GM12878 (cell line): ENCODE results near the gene CPNE5. TPM values are rescaled to one million over a fixed set of nuclear protein-coding genes. Genes with fewer than 3 reads are reported as not detected.

Experiments used
- ATAC-seq: fragments of 200-7000 bp; cut with Tn5 transposase; 3 replicates; pipeline ENCODE4 v1.9.1; 2020; ENCODE audit warnings: mild to moderate bottlenecking, moderate library complexity
- BruUV-seq: library from RNA; stranded (reverse); fragments of 400-500 nt; replicated peaks from 2 replicates; lab custom pipeline; 2021; lab: Mats Ljungman, UMichigan
- CTCF ChIA-PET: fragments of 300-600 bp; sonication (Branson Sonifier 250); formaldehyde crosslinking; extraction: SDS; loops from one replicate; lab custom pipeline; 2021; ENCODE audit warnings: inconsistent platforms; lab: Yijun Ruan, JAX
- POLR2A ChIA-PET: fragments of 350-600 bp; formaldehyde crosslinking; extraction: SDS; loops from one replicate; lab custom pipeline; 2021; ENCODE audit warnings: inconsistent platforms; lab: Charles Lee
- RAD21 ChIA-PET: fragments of 300-600 bp; sonication (Branson Sonifier 250); formaldehyde crosslinking; loops from one replicate; lab custom pipeline; 2023; ENCODE audit warnings: antibody characterized with exemption; ENCODE audit not compliant: unreplicated experiment; lab: Charles Lee
- SMC1A ChIA-PET: fragments of 300-600 bp; sonication (Branson Sonifier 250); formaldehyde crosslinking; loops from one replicate; lab custom pipeline; 2023; ENCODE audit not compliant: unreplicated experiment, uncharacterized antibody; lab: Charles Lee
- DNase-seq: peaks from one replicate; pipeline ENCODE4 v3.0.0-alpha.2; 2011; ENCODE audit warnings: low read depth, low spot score
- FAIRE-seq: peaks from 3 replicates; lab custom pipeline; 2011; peaks lifted over from hg19 to GRCh38; lab: Jason Lieb, UNC
- H2AFZ ChIP-seq: 2 replicates; pipeline ENCODE4 v1.6.0; 2011; ENCODE audit warnings: low read depth, low read length, control low read depth; ENCODE audit not compliant: control insufficient read depth
- H3K27ac ChIP-seq: 2 replicates; pipeline ENCODE4 v1.5.1; 2011; ENCODE audit warnings: control low read depth; ENCODE audit not compliant: control insufficient read depth, insufficient read depth
- H3K27me3 ChIP-seq, 2 experiments: replicated peaks in 1 of 2; 2 replicates each; pipeline versions ENCODE4 v1.6.0 to v1.6.1; 2011; ENCODE audit warnings: low read length in 1 of 2; ENCODE audit not compliant: control insufficient read depth in 2 of 2, insufficient read depth in 2 of 2
- H3K36me3 ChIP-seq, 2 experiments: 2 replicates each; pipeline ENCODE4 v1.5.1; 2011; ENCODE audit warnings: low read length in 1 of 2; ENCODE audit not compliant: control insufficient read depth in 2 of 2, insufficient read depth in 2 of 2
- H3K4me1 ChIP-seq: 2 replicates; pipeline ENCODE4 v1.6.1; 2011; ENCODE audit warnings: mild to moderate bottlenecking, low read length, moderate library complexity, mixed read lengths; ENCODE audit not compliant: control insufficient read depth, insufficient read depth
- H3K4me2 ChIP-seq: 2 replicates; pipeline ENCODE4 v1.6.0; 2011; ENCODE audit warnings: control low read depth; ENCODE audit not compliant: control insufficient read depth, insufficient read depth
- H3K4me3 ChIP-seq: fragments of 200-600 bp; sonication (generic); 2 replicates; pipeline ENCODE4 v1.5.1; 2016
- H3K79me2 ChIP-seq: 2 replicates; pipeline ENCODE4 v1.6.0; 2011; ENCODE audit warnings: low read length; ENCODE audit not compliant: control insufficient read depth, insufficient read depth
- H3K9ac ChIP-seq: 2 replicates; pipeline ENCODE4 v1.8.0; 2011; ENCODE audit warnings: low read length, control low read depth, mixed read lengths; ENCODE audit not compliant: control insufficient read depth, insufficient read depth
- H3K9me3 ChIP-seq: replicated peaks from 3 replicates; pipeline ENCODE4 v1.5.1; 2011; ENCODE audit warnings: mild to moderate bottlenecking, low read length; ENCODE audit not compliant: control insufficient read depth, insufficient read depth
- H4K20me1 ChIP-seq: 2 replicates; pipeline ENCODE4 v1.6.0; 2011; ENCODE audit not compliant: control insufficient read depth, insufficient read depth
- BCL11A ChIP-seq: IDR thresholded peaks from 2 replicates; pipeline ENCODE4 v1.6.1; 2011; ENCODE audit warnings: low read depth, low read length
- BMI1 ChIP-seq: fragments of 450-650 bp; IDR thresholded peaks from 2 replicates; pipeline ENCODE4 v1.6.1; 2016; ENCODE audit warnings: mild to moderate bottlenecking, moderate library complexity, borderline replicate concordance
- CHD4 ChIP-seq: fragments of 200-600 bp; sonication (generic); IDR thresholded peaks from 2 replicates; pipeline ENCODE4 v1.6.1; 2016; ENCODE audit warnings: mild to moderate bottlenecking
- WGBS: methylation state at CpG from one replicate; pipeline ENCODE4 v1.1.6; 2016; ENCODE audit warnings: low lambda C conversion rate; ENCODE audit not compliant: insufficient replicate concordance, insufficient coverage; ENCODE audit errors: missing lambda C conversion rate; 5-methylcytosine and 5-hydroxymethylcytosine counted together
- in situ Hi-C: fragments of 300-500 bp; cut with MboI; formaldehyde crosslinking; loops from 9 replicates; pipeline ENCODE4 v1.14.3; 2018; ENCODE audit warnings: mixed read lengths
- intact Hi-C: fragments of 100-400 bp; cut with micrococcal nuclease; formaldehyde crosslinking; loops from one replicate; pipeline ENCODE4 v1.14.2; 2022; ENCODE audit not compliant: unreplicated experiment
- polyA plus RNA-seq, 11 experiments: library from polyadenylated mRNA; depleted of rRNA in 4 of 11; unstranded in 6 of 11; stranded (reverse) in 5 of 11; fragments of >200 nt; fragmentation: Nextera tagmentation in 4 of 11; fragmentation: Illumina TruSeq in 1 of 11; extraction: Ambion mirVana in 4 of 11; extraction: Trizol in 1 of 11; gene quantifications; 1 replicate in 1 of 11; 2 replicates in 10 of 11; pipeline versions ENCODE4 v1.2.1 to v1.2.3, GENCODE V29; 2011 to 2016; ENCODE audit warnings: inconsistent platforms in 2 of 11, missing spikeins in 2 of 11, low read depth in 1 of 11
- total RNA-seq, 4 experiments: library from RNA; depleted of rRNA in 3 of 4; stranded (reverse); fragments of >200 nt in 3 of 4; fragmentation: Illumina TruSeq in 1 of 4; extraction: Trizol in 1 of 4; gene quantifications; 2 replicates each; pipeline versions ENCODE4 v1.2.1 to v1.2.3, GENCODE V29; 2013 to 2021
- TF ChIP-seq, protein P1 (sequence below): IDR thresholded peaks from 2 replicates; pipeline ENCODE4 v1.6.1; 2011; ENCODE audit warnings: borderline replicate concordance, low read depth, mild to moderate bottlenecking, moderate library complexity, low read length; ENCODE audit not compliant: insufficient read depth, poor library complexity, severe bottlenecking

The CPNE5 gene
- total and polyA plus RNA-seq, 10 of the 15 experiments (the other 5 are each of a cell fraction or from before 2014, with no cell fraction given) = 2.4 to 39.1 (median 18.2) TPM

DNA sequence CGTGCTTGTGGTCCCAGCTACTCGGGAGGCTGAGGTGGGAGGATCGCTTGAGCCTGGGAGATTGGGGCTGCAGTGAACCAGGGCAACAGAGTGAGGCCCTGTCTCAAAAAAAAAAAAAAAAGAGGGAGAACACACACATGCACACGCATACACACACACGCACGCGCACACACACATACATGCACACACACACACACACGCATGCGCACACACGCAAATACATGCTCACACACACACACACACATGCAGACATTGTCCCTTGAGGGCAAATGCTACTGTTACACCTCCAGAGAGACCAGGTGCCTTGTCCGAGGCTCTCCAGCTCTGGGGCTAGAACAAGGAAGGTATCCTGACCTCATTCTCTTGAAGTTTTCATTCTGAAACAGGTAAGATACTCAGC lies 77.1 kb downstream of the CPNE5 start:
- RAD21 ChIA-PET = interaction anchor here (1.1 kb wide), 1 partner anchor 256 kb away, joined by 3 read pairs; no protein-coding TSS in a partner anchor
- in situ Hi-C loops = loop anchor here (10.0 kb wide), 1 partner anchor 413 kb away; the partner anchor contains the start of gene PIM1
- Histone ChIP-seq H4K20me1 (no peaks in the 10 kb centered on the region; the same call in 1 of the 2 replicates), H3K79me2 (no peaks in the 10 kb centered on the region), H3K36me3 (no peaks in the 10 kb centered on the region; a peak in 1 of 4 replicates), H3K27me3 (no peaks in the 10 kb centered on the region), H3K4me1 (peaks cover 25% of the 10 kb centered on the region), H3K9me3 (no peaks in the 10 kb centered on the region), H3K4me2 (no peak overlapping the region), H2AFZ (no peak overlapping the region), H3K4me3 (no peak overlapping the region), H3K27ac (no peak overlapping the region), H3K9ac (no peak overlapping the region)
- DNase-seq (no peak), ATAC-seq (no peak), FAIRE-seq (no peak)
- POLR2A ChIA-PET = interaction anchor here (0.6 to 1.2 kb wide), 2 partner anchors 100 to 467 kb away, joined by 3 to 5 read pairs; no protein-coding TSS in a partner anchor
- BruUV-seq = no TSS peak
- TF ChIP-seq, protein P1, sequence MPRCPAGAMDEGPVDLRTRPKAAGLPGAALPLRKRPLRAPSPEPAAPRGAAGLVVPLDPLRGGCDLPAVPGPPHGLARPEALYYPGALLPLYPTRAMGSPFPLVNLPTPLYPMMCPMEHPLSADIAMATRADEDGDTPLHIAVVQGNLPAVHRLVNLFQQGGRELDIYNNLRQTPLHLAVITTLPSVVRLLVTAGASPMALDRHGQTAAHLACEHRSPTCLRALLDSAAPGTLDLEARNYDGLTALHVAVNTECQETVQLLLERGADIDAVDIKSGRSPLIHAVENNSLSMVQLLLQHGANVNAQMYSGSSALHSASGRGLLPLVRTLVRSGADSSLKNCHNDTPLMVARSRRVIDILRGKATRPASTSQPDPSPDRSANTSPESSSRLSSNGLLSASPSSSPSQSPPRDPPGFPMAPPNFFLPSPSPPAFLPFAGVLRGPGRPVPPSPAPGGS = peak; percentile 96
- no peak for TF ChIP-seq BMI1
- TF ChIP-seq CHD4 = no peak
- no peak for TF ChIP-seq BCL11A
- intact Hi-C loops = loop anchor here (10.0 kb wide), 1 partner anchor 413 kb away; the partner anchor contains the start of gene PIM1
- CTCF ChIA-PET = interaction anchor here (0.6 to 15.9 kb wide), 5 partner anchors 22 to 167 kb away, joined by 3 to 330 read pairs (median 61); no protein-coding TSS in a partner anchor
- 91% methylated on average over 11 of the region's 11 CpGs for WGBS
- SMC1A ChIA-PET = interaction anchor here (1.2 to 9.7 kb wide), 5 partner anchors 21 to 147 kb away, joined by 3 to 120 read pairs (median 111); partner anchors contain the start of gene CDKN1A
